ENCODE results near the gene KCNK6. TPM values are rescaled to one million over a fixed set of nuclear protein-coding genes. Genes with fewer than 3 reads are reported as not detected.

KCNK6 gene
- total and polyA plus RNA-seq, 2 of the 8 experiments (the other 6 are each of a cell fraction or from before 2014, with no cell fraction given), result 10.6 to 13.3 TPM

DNA sequence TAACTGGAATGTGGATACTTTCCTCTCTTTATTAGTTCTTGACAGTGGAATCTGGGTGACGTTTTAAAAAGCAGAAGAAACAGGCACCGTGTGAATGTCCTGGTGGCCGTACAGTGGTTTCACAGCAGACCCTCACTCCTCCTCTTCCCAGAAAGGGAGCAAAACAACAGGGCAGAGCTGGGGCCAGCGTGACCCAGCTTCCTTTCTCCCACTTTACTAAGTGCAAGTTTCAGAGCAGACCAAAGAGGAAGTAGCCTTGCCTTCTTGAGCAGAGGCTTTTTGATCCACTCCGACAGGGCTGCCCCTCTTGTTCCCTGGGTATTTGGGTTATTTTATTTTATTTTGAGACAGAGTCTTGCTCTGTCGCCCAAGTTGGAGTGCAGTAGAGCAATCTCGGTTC is 35.2 kb upstream of the KCNK6 start (continued):
- TF ChIP-seq, protein P1, sequence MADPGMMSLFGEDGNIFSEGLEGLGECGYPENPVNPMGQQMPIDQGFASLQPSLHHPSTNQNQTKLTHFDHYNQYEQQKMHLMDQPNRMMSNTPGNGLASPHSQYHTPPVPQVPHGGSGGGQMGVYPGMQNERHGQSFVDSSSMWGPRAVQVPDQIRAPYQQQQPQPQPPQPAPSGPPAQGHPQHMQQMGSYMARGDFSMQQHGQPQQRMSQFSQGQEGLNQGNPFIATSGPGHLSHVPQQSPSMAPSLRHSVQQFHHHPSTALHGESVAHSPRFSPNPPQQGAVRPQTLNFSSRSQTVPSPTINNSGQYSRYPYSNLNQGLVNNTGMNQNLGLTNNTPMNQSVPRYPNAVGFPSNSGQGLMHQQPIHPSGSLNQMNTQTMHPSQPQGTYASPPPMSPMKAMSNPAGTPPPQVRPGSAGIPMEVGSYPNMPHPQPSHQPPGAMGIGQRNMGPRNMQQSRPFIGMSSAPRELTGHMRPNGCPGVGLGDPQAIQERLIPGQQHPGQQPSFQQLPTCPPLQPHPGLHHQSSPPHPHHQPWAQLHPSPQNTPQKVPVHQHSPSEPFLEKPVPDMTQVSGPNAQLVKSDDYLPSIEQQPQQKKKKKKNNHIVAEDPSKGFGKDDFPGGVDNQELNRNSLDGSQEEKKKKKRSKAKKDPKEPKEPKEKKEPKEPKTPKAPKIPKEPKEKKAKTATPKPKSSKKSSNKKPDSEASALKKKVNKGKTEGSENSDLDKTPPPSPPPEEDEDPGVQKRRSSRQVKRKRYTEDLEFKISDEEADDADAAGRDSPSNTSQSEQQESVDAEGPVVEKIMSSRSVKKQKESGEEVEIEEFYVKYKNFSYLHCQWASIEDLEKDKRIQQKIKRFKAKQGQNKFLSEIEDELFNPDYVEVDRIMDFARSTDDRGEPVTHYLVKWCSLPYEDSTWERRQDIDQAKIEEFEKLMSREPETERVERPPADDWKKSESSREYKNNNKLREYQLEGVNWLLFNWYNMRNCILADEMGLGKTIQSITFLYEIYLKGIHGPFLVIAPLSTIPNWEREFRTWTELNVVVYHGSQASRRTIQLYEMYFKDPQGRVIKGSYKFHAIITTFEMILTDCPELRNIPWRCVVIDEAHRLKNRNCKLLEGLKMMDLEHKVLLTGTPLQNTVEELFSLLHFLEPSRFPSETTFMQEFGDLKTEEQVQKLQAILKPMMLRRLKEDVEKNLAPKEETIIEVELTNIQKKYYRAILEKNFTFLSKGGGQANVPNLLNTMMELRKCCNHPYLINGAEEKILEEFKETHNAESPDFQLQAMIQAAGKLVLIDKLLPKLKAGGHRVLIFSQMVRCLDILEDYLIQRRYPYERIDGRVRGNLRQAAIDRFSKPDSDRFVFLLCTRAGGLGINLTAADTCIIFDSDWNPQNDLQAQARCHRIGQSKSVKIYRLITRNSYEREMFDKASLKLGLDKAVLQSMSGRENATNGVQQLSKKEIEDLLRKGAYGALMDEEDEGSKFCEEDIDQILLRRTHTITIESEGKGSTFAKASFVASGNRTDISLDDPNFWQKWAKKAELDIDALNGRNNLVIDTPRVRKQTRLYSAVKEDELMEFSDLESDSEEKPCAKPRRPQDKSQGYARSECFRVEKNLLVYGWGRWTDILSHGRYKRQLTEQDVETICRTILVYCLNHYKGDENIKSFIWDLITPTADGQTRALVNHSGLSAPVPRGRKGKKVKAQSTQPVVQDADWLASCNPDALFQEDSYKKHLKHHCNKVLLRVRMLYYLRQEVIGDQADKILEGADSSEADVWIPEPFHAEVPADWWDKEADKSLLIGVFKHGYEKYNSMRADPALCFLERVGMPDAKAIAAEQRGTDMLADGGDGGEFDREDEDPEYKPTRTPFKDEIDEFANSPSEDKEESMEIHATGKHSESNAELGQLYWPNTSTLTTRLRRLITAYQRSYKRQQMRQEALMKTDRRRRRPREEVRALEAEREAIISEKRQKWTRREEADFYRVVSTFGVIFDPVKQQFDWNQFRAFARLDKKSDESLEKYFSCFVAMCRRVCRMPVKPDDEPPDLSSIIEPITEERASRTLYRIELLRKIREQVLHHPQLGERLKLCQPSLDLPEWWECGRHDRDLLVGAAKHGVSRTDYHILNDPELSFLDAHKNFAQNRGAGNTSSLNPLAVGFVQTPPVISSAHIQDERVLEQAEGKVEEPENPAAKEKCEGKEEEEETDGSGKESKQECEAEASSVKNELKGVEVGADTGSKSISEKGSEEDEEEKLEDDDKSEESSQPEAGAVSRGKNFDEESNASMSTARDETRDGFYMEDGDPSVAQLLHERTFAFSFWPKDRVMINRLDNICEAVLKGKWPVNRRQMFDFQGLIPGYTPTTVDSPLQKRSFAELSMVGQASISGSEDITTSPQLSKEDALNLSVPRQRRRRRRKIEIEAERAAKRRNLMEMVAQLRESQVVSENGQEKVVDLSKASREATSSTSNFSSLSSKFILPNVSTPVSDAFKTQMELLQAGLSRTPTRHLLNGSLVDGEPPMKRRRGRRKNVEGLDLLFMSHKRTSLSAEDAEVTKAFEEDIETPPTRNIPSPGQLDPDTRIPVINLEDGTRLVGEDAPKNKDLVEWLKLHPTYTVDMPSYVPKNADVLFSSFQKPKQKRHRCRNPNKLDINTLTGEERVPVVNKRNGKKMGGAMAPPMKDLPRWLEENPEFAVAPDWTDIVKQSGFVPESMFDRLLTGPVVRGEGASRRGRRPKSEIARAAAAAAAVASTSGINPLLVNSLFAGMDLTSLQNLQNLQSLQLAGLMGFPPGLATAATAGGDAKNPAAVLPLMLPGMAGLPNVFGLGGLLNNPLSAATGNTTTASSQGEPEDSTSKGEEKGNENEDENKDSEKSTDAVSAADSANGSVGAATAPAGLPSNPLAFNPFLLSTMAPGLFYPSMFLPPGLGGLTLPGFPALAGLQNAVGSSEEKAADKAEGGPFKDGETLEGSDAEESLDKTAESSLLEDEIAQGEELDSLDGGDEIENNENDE (IDR thresholded peaks at IDR 0.05; ENCODE audit: insufficient replicate concordance, low read length), result no peak
- TF ChIP-seq SP1 (IDR thresholded peaks at IDR 0.05; ENCODE audit: low read depth, low read length), result no peak
- TF ChIP-seq TCF12 (IDR thresholded peaks at IDR 0.05; ENCODE audit: low read depth, low read length), result no peak
- no peak for TF ChIP-seq BRCA1 (IDR thresholded peaks at IDR 0.05; ENCODE audit: low read depth, low read length)
- no peak for TF ChIP-seq HDAC6 (IDR thresholded peaks at IDR 0.05; ENCODE audit: low read depth, low read length)
- TF ChIP-seq SAP30 (IDR thresholded peaks at IDR 0.05; ENCODE audit: insufficient read depth, insufficient replicate concordance, low read length), result no peak
- no peak for TF ChIP-seq JUND (IDR thresholded peaks at IDR 0.05; ENCODE audit: low read length)
- TF ChIP-seq SIRT6 (IDR thresholded peaks at IDR 0.05; ENCODE audit: low read length), result no peak
- TF ChIP-seq EGR1 (IDR thresholded peaks at IDR 0.05; ENCODE audit: borderline replicate concordance, low read depth, low read length), result no peak
- no peak for TF ChIP-seq FOSL1 (IDR thresholded peaks at IDR 0.05; ENCODE audit: insufficient read depth, low read depth, low read length)

Measured in H1 (cell line).